Kidney (tissue), 14 donors: ENCODE data around the gene RNF4. TPM values are rescaled to one million over a fixed set of nuclear protein-coding genes. Genes with fewer than 3 reads are reported as not detected.
A peak's percentile ranks its signal among the peaks of the same experiment; 100 is the strongest.

Experiments
- DNase-seq, 5 donors: peaks; one replicate each; pipeline ENCODE4 v3.0.0-alpha.2; 2013 to 2020
- FAIRE-seq: peaks from 2 replicates; lab custom pipeline; 2012; peaks lifted over from hg19 to GRCh38; lab: Jason Lieb, UNC
- H3K27ac ChIP-seq, 2 donors: one replicate each; pipeline ENCODE4 v1.7.0; 2013; ENCODE audit warnings: low read depth in 2 of 2, low read length in 2 of 2, inconsistent platforms in 1 of 2
- H3K27me3 ChIP-seq: one replicate; pipeline ENCODE4 v1.7.1; 2013; ENCODE audit warnings: low read length, inconsistent platforms; ENCODE audit not compliant: control insufficient read depth, insufficient read depth
- H3K36me3 ChIP-seq, 3 donors: one replicate each; pipeline versions ENCODE4 v1.7.0 to v1.7.1; 2013; ENCODE audit warnings: low read length in 3 of 3, control low read depth in 1 of 3, inconsistent platforms in 1 of 3; ENCODE audit not compliant: insufficient read depth in 3 of 3, control insufficient read depth in 2 of 3
- H3K4me1 ChIP-seq, 3 donors: one replicate each; pipeline versions ENCODE4 v1.7.0 to v1.7.1; 2013; ENCODE audit warnings: low read length in 3 of 3, inconsistent platforms in 1 of 3, low read depth in 1 of 3; ENCODE audit not compliant: control insufficient read depth in 2 of 3, insufficient read depth in 2 of 3
- H3K4me3 ChIP-seq, 3 donors: one replicate each; pipeline versions ENCODE4 v1.7.0 to v1.8.1; 2013; ENCODE audit warnings: low read length in 3 of 3, control low read depth in 1 of 3, inconsistent platforms in 1 of 3
- H3K9ac ChIP-seq, 3 donors: one replicate each; pipeline versions ENCODE4 v1.7.0 to v1.7.1; 2013; ENCODE audit warnings: low read length in 3 of 3, control low read depth in 1 of 3, inconsistent platforms in 1 of 3
- H3K9me3 ChIP-seq, 3 donors: one replicate each; pipeline versions ENCODE4 v1.7.0 to v1.7.1; 2013; ENCODE audit warnings: low read length in 3 of 3, control low read depth in 1 of 3, inconsistent platforms in 1 of 3; ENCODE audit not compliant: control insufficient read depth in 2 of 3, insufficient read depth in 1 of 3
- intact Hi-C: fragments of 100-400 bp; cut with DNase I; formaldehyde crosslinking; loops from one replicate; pipeline ENCODE4 v1.11.1; 2022
- polyA plus RNA-seq: library from polyadenylated mRNA; stranded (reverse); fragments of 350-450 nt; fragmentation: Illumina TruSeq; extraction: RNeasy Lipid Tissue Mini Kit (QIAGEN cat#74804); gene quantifications from one replicate; pipeline ENCODE4 v1.2.3, GENCODE V29; 2014; ENCODE audit warnings: low read depth, low replicate concordance; ENCODE audit not compliant: insufficient read depth
- total RNA-seq: library from RNA; stranded (reverse); fragmentation: NEBNext Ultra II Directional; extraction: Animal tissue kit (Norgen Biotek cat#: 25700); gene quantifications from one replicate; pipeline ENCODE4 v1.2.1, GENCODE V29; 2021
- TF ChIP-seq, protein P1 (sequence below): IDR thresholded peaks from 3 replicates; pipeline ENCODE4 v1.5.1; 2012; ENCODE audit warnings: mild to moderate bottlenecking, moderate library complexity, borderline replicate concordance; ENCODE audit not compliant: insufficient read depth; ENCODE audit errors: extremely low read depth
- donor health status: control.
- donor health status: control.
- donor health status: control.
- donor health status: control.
- donor health status: control.
- donor health status: DM: yes; HTN: yes; CAD: no.
- donor health status: Normal renal cell carcinoma (clear cell type).

Gene RNF4
- total and polyA plus RNA-seq, 2 donors from 2014 or later = 24.2 to 61.5 TPM

DNA sequence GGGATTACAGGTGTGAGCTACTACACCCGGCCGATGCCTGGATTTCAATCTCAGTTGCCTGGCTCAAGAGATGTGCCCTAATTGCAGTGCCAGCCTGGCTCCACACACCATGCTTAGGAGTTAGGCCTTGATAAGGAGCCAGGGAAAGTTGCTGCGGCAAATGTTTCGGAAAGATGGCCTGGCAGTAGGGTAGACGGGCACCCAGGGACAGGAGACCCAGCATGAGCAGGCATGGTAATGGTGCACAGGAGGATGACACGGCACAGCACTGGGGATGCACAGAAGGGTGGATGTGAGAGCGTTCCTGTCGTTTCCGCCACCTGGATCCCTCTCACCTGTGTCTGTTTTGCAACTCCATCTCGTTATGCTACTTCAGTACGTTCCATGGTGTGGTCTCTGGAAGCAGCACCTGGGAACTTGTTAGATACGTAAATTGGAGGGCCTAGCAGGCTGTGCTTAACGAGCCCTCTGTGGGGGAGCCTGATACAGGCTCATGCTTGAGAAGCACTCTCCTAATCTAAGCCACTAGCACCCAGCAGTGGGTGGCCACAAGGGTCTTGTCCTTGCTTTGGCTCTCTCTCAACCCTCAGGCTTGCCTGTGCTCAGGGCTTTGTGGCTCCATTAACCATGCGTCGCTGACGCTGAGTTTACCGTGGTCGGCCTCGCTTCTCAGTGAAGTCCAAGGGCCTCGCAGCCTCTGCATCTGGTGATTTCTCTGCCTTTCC lies 20.3 kb downstream of the RNF4 start:
- peaks cover 0 to 30% (median 8%) of the 10 kb centered on the region in 3 donors for H3K4me1 ChIP-seq
- H3K36me3 ChIP-seq = peaks cover 2 to 17% (median 7%) of the 10 kb centered on the region in 3 donors
- no peak overlapping the region for H3K9ac ChIP-seq
- DNase-seq (peak in 1 of 5 donors; percentile 36), FAIRE-seq (no peak)
- intact Hi-C loops = no loop called here
- TF ChIP-seq, protein P1, sequence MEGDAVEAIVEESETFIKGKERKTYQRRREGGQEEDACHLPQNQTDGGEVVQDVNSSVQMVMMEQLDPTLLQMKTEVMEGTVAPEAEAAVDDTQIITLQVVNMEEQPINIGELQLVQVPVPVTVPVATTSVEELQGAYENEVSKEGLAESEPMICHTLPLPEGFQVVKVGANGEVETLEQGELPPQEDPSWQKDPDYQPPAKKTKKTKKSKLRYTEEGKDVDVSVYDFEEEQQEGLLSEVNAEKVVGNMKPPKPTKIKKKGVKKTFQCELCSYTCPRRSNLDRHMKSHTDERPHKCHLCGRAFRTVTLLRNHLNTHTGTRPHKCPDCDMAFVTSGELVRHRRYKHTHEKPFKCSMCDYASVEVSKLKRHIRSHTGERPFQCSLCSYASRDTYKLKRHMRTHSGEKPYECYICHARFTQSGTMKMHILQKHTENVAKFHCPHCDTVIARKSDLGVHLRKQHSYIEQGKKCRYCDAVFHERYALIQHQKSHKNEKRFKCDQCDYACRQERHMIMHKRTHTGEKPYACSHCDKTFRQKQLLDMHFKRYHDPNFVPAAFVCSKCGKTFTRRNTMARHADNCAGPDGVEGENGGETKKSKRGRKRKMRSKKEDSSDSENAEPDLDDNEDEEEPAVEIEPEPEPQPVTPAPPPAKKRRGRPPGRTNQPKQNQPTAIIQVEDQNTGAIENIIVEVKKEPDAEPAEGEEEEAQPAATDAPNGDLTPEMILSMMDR = no peak
- no peak overlapping the region for H3K4me3 ChIP-seq
- H3K9me3 ChIP-seq = no peaks in the 10 kb centered on the region
- no peak overlapping the region for H3K27ac ChIP-seq
- H3K27me3 ChIP-seq = no peaks in the 10 kb centered on the region

DNA sequence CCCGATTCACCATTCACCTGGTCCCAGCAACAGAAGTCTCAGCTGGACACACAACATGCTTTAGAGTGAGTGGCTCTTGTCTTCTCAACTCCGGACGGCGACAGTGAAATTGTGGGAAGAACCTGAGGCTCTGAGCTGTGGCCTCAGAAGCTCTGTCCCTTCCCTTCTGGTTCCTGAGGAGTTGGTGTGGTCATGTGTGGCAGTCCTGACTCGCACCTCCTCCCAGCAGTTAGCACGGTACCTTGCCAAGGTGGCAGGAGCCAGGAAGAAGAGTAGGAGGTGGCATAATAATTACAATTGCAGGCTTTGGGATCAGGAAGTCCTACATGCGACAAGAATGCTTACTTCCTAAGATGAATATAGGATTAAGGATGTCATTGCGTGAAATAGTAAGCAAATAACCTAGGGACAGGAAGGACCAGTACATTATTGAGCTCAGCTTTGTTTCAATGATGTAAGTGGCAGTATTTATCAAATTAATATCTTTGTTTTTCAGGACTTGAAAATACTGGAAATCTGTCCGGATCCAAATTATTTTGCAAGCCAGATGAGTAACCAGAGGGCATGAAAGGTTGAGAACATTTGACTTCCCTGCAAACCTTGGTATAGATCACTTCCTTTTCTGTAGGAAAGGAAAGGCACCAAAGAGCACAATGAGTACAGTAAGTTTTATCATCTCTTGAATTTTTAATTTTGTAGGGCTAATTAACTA lies 21.1 kb downstream of the RNF4 start:
- no peak for FAIRE-seq
- H3K9me3 ChIP-seq = no peaks in the 10 kb centered on the region
- H3K9ac ChIP-seq = no peak overlapping the region
- peaks cover 2 to 17% (median 7%) of the 10 kb centered on the region in 3 donors for H3K36me3 ChIP-seq
- peak in 1 of 5 donors; percentile 52 for DNase-seq
- TF ChIP-seq, protein P1 = no peak
- no peak overlapping the region for H3K27ac ChIP-seq
- peaks cover 0 to 24% (median 4%) of the 10 kb centered on the region in 3 donors for H3K4me1 ChIP-seq
- intact Hi-C loops = no loop called here
- H3K4me3 ChIP-seq = no peak overlapping the region
- no peaks in the 10 kb centered on the region for H3K27me3 ChIP-seq

DNA sequence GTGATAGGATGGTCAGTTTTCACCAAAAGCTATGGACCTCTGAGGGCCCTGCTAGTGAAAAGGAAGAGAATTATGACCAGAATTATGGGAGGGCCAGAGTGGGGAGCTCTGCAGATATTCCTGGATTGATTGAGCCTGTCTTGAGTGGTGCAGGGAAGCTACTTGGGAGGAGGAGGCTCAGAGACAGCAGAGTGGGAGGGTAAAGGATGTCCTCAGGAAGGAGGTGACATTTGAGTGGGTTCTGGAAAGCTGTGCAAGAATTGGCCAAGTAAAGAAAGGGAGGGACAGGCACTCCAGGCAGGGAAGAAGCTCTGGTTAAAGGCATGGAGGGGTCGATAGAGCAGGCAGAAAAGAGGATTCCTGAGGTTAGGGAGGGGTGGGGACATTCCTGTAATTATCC lies 24.1 kb downstream of the RNF4 start:
- no peak for FAIRE-seq

More for the DNA sequence above, 24.1 kb downstream of the RNF4 start:
- H3K4me1 ChIP-seq = peaks cover 0 to 7% (median 0%) of the 10 kb centered on the region in 3 donors
- H3K27me3 ChIP-seq = no peaks in the 10 kb centered on the region
- intact Hi-C loops = no loop called here
- no peak overlapping the region for H3K4me3 ChIP-seq
- H3K9ac ChIP-seq = no peak overlapping the region
- DNase-seq = no peak
- H3K36me3 ChIP-seq = peaks cover 4 to 25% (median 14%) of the 10 kb centered on the region in 3 donors
- TF ChIP-seq, protein P1 = no peak
- H3K9me3 ChIP-seq = no peaks in the 10 kb centered on the region
- peak overlapping the region in 1 of 2 donors; percentile 32 for H3K27ac ChIP-seq
